ENCODE results near the gene VCPKMT. TPM values are rescaled to one million over a fixed set of nuclear protein-coding genes. Genes with fewer than 3 reads are reported as not detected.
"Not testable (repeated sequence)": the region's sequence is repeated elsewhere in the genome, so short reads cannot be mapped to it uniquely, and the experiment has no call there.

The VCPKMT gene
- total RNA-seq, 1 experiment from 2014 or later, result 5.1 TPM

GRCh38 chr14:50092006-50092555 is 24.3 kb downstream of the VCPKMT start:
- no peak for DNase-seq (ENCODE audit: low spot score)

- no peak for DNase-seq (ENCODE audit: low spot score)
Observed at GRCh38 chr14:50091240-50091913, 25.0 kb downstream of the VCPKMT start.

- DNase-seq (ENCODE audit: low spot score), result no peak
Observed at GRCh38 chr14:50089208-50089607, 27.2 kb downstream of the VCPKMT start.

- no peak for DNase-seq (ENCODE audit: low spot score)
Observed at GRCh38 chr14:50088731-50089130, 27.6 kb downstream of the VCPKMT start.

DNA sequence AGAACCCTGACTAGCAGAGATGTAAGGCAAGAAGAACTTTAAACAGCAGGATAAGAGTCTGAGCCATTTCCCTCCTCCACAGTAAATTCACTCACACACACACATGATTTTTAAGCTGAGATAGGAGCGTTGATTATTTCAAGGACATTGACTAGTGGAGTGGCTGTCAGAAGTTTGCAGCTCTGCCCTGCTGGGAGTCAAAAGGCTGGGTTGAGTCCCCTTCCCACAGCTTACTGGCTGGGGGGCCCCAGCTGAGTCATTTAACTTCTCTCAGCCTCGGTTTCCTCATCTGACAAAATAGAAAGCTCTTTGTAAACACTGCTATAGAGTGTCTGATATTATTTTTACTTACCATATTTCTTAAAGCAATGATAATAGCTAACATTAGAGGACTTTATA is 28.3 kb downstream of the VCPKMT start:
- no peak for DNase-seq (ENCODE audit: low spot score)

- DNase-seq (ENCODE audit: low spot score), result no peak
Observed at GRCh38 chr14:50087341-50088116, 28.8 kb downstream of the VCPKMT start.

GRCh38 chr14:50086321-50086711 is 30.1 kb downstream of the VCPKMT start:
- DNase-seq (ENCODE audit: low spot score), result no peak

GRCh38 chr14:50085570-50086320 is 30.6 kb downstream of the VCPKMT start:
- no peak for DNase-seq (ENCODE audit: low spot score)

DNA sequence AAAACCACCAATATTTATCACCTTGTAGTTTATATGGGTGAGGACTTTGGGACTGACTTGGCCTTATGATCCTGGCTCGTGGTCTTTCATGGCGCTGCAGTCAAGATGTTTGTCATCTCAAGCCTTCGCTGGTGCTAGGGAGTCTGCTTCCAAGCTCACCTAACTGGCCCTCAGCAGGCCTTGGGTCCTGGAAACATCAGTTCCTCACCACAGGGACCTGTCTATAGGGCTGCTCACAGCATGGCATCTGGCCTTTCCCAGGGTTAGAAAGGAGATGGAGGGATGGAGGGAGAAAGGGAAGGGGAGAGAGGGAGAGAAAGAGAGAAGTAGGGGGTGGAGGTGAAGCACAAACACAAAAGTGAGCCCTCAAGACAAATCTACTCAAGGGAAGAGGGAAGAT is 31.7 kb downstream of the VCPKMT start:
- DNase-seq (ENCODE audit: low spot score), result no peak

DNA sequence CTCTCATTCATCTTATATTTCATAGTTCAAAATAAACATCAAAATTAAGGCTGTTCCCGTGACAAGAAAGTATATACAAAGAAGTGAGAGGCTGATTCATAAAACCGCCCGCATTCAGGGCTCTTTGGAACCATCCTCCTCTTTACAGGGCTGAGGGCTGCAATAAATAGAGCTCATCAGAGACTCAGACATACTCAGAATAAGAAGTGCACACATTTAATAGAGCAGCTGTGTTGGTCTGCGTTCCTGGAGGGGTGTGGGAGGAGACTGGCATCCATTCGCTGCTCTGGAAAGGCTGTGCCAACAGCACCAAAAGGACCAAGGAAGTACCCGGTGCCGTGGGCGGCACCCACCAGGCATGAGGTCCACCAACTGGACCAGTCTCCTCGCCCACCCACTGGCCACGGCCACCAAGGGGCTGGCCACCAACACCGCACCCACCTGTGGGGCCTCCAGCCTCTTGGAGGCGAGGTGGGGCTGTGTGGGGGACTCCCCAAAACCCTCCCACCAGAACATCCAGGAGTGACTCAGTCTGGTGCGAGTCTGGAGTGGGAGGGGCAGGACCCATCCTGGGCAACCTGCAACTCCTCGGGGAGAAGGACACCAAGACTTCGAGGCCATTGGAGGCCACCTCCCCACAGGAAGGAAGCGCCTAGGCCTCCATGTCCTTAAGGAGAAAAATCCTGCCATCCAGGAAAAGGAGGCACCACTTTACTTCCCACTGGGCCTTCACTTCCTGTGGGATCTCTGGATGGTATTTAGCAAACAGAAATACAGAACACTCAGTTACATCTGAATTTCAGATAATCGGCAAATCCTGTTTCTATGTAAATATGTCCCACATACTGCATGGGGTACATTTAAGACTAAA is 32.7 kb downstream of the VCPKMT start:
- DNase-seq (ENCODE audit: low spot score), result peak; percentile 46

- DNase-seq (ENCODE audit: low spot score), result peak; percentile 64
Observed at GRCh38 chr14:50082784-50083466, 33.4 kb downstream of the VCPKMT start.

DNA sequence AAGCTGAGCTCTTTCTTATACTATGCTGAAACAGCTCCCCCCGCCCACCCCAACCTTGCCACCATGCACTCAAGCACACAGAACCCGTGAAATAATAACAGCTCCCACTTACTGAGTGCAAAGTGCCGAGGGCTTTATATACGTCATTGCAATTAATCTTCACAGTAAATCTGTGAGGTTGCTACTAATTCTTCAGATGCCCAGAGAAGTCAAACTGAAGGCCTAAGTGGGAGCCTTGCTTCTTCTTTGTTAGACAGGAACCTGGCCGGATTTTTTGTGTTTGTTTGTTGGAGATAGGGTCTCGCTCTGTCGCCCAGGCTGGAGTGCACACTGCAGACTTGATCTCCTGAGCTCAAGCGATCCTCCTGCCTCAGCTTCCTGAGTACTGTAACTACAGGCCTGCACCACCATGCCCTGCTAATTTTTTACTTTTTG is 34.0 kb downstream of the VCPKMT start:
- DNase-seq (ENCODE audit: low spot score), result no peak

- not testable (repeated sequence) for DNase-seq (ENCODE audit: low spot score)
Observed at GRCh38 chr14:50079103-50079502, 37.3 kb downstream of the VCPKMT start.

DNA sequence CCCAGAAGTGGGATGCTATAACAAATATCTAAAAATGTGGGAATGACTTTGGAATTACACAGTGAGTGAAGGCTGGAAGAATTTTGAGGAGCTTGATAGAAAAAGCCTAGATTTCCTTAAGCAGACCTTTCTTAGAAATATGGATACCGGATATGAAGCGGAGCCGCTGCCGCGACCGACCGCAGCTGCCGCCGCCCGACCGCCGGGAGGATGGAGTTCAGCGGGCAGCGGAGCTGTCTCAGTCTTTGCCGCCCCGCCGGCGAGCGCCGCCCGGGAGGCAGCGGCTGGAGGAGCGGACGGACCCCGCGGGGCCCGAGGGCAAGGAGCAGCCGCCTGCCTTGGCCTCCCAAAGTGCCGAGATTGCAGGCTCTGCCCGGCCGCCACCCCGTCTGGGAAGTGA is 42.7 kb downstream of the VCPKMT start:
- DNase-seq (ENCODE audit: low spot score), result not testable (repeated sequence)

DNA sequence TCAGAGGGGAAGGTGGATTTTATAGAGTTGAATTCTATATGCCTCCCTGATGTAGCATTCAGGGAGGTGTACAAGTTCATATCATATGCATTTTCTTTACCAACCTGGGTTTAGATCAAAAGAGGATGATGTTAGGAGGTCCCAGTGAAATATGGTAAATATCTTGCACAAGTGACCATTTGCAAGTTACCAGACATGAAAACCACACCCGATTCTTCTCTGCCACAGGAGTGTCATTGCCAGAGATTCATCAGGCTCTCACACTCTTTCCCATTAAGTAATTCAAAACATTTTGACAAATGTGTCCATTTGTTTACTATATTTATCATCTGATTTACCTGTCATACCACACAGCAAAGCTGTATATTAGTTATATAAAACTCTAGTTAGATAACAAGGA is 44.0 kb downstream of the VCPKMT start:
- no peak for DNase-seq (ENCODE audit: low spot score)

GRCh38 chr14:50070840-50071548 is 45.4 kb downstream of the VCPKMT start:
- DNase-seq (ENCODE audit: low spot score), result no peak

DNA sequence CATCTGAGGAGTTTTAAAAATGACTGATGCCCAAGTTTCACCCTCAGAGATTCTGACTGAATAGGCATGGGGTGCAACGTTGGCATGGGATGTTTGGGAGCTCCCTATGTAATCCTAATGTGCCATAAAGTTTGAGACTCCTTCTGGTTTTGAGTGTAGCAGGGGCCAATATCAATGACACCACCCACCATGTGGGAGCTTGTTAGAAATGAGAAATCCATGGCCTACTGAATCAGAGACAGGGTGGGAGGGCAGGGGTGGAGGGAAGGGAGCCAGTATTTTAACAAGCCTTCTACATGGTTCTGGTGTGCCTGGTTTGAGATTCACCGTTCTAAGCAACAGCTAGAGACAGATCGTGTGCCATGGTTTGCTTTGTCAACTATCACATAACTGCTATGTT is 46.1 kb downstream of the VCPKMT start:
- no peak for DNase-seq (ENCODE audit: low spot score)

DNA sequence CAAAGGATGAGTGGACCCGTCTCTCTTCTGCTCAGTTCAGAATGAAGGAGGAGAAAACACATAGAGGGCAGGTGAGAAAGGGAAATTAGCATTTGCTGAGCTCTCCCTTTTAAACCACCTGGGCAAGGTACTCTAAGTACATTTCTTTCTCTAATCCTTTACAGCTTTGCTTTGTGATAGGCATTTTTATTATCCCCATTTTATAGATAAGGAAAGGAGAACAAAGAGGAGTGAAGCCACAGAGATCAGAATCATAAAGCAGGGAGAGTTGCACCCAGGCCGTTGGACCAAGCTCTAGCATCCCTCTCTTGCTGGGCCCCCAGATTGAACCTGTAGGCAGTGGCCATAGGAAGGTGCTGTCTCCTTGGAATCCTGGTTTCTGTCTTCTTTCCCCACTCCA is 47.0 kb downstream of the VCPKMT start:
- no peak for DNase-seq (ENCODE audit: low spot score)

GRCh38 chr14:50068496-50068895 is 47.9 kb downstream of the VCPKMT start:
- DNase-seq (ENCODE audit: low spot score), result no peak
